ENCODE results near the gene SLC26A9. TPM values are rescaled to one million over a fixed set of nuclear protein-coding genes. Genes with fewer than 3 reads are reported as not detected.

Gene SLC26A9
- total and polyA plus RNA-seq, 7 experiments from 2014 or later = not detected

DNA sequence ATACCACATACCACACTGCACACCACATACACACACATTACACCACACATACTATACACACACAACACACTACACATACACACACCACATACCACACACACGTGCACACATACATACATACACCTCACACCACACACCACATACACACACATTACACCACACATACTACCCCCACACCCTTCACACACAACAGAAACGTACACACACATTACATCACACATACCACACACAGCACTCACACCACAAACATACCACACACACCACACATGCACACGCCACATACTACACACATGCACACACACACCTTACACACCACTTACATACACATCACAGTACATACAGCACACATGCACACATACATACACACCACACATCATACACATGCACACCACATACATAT lies 31.5 kb upstream of the SLC26A9 start:
- no peaks in the 10 kb centered on the region for H3K36me3 Mint-ChIP-seq
- intact Hi-C loops (cut with micrococcal nuclease) = no loop called here
- DNase-seq (no peak), ATAC-seq (no peak)
- Histone ChIP-seq H3K4me1 (ENCODE audit: control insufficient read depth in 2 of 2, insufficient read depth in 2 of 2, low read length in 2 of 2) (no peaks in the 10 kb centered on the region), H3K36me3 (ENCODE audit: control insufficient read depth in 2 of 3, insufficient read depth in 3 of 3, low read length in 3 of 3) (no peaks in the 10 kb centered on the region), H3K4me3 (ENCODE audit: low read length) (no peak overlapping the region), H3K27ac (ENCODE audit: low read depth, low read length) (no peak overlapping the region), H3K9me3 (ENCODE audit: control insufficient read depth in 2 of 3, low read length in 3 of 3) (no peaks in the 10 kb centered on the region), H3K27me3 (ENCODE audit: control insufficient read depth in 2 of 2, insufficient read depth in 2 of 2, low read length in 2 of 2) (no peaks in the 10 kb centered on the region)
- no peak overlapping the region for H3K4me3 Mint-ChIP-seq
- peak overlapping the region in 2 of 9 donors; percentile 2 to 47 for H3K27ac Mint-ChIP-seq
- peaks cover 0 to 21% (median 0%) of the 10 kb centered on the region in 11 donors for H3K9me3 Mint-ChIP-seq
- peaks cover 0 to 3% (median 0%) of the 10 kb centered on the region in 7 donors for H3K4me1 Mint-ChIP-seq
- POLR2A ChIA-PET = no interaction called here
- CTCF ChIA-PET = no interaction called here
- peaks cover 0 to 2% (median 0%) of the 10 kb centered on the region in 5 donors for H3K27me3 Mint-ChIP-seq

DNA sequence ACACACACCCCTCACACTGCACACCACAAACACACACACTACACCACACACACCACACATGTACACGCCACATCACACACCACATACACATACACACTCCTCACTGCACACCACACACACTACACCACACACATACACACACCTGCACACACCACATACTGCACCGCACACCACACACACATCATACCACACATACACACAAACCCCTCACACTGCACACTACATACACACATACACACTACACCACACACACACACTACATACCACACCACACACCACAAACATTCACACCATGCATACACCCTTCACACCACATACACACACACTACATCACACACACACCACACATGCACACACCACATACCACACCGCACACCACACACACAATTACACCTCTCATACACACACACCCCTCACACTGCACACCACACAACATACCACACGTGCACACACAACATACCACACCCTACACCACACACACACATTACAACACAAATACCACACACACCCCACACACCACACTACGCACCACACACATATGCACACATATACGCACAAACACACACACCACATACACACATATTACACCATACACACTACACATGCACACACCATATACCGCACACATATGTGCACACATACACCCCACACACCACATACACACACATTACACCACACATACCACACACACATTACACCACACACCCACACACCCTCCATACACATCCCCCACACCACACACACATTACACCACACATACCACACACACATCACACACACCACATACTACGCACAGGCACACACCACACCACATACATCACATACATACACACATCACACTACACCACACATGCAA lies 30.3 kb upstream of the SLC26A9 start:
- H3K27ac ChIP-seq (ENCODE audit: low read depth, low read length) = no peak overlapping the region
- ATAC-seq (no peak), DNase-seq (no peak)
- Mint-ChIP-seq H3K36me3 (no peaks in the 10 kb centered on the region), H3K4me3 (no peak overlapping the region), H3K4me1 (peaks cover 0 to 3% (median 0%) of the 10 kb centered on the region in 7 donors), H3K9me3 (peaks cover 0 to 21% (median 0%) of the 10 kb centered on the region in 11 donors), H3K27me3 (peaks cover 0 to 2% (median 0%) of the 10 kb centered on the region in 5 donors), H3K27ac (no peak overlapping the region)
- ChIA-PET POLR2A (no interaction called here), CTCF (no interaction called here)
- no peak overlapping the region for H3K4me3 ChIP-seq (ENCODE audit: low read length)
- intact Hi-C loops (cut with micrococcal nuclease) = no loop called here
- H3K4me1 ChIP-seq (ENCODE audit: control insufficient read depth in 2 of 2, insufficient read depth in 2 of 2, low read length in 2 of 2) = no peaks in the 10 kb centered on the region
- no peaks in the 10 kb centered on the region for H3K36me3 ChIP-seq (ENCODE audit: control insufficient read depth in 2 of 3, insufficient read depth in 3 of 3, low read length in 3 of 3)
- no peaks in the 10 kb centered on the region for H3K9me3 ChIP-seq (ENCODE audit: control insufficient read depth in 2 of 3, low read length in 3 of 3)
- H3K27me3 ChIP-seq (ENCODE audit: control insufficient read depth in 2 of 2, insufficient read depth in 2 of 2, low read length in 2 of 2) = no peaks in the 10 kb centered on the region

DNA sequence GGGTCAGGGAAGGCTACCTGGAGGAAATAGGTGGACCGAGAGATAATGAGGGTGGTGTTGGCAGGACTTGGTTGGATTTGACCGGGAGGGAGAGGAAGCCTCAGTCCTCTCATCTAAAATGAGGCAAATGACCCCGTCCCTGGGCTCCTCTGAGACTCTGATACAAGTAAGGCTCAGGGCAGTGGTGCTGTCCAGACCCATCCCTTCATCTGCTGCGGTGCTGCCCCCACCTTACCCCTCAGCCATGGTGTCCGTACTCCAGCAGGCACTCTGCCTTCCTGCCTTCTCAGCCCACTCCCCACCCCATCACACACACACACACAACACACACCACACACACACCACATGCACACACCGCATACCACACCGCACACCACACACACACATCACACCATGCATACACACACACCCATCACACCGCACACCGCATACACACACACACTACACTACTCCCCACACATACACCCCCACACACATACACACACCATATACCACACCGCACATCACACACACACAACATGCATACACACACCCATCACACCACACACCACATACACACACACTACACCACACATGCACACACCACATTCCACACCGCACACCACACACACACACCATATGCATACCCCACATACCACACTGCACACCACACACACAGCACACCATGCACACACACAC lies 29.4 kb upstream of the SLC26A9 start:
- H3K9me3 ChIP-seq (ENCODE audit: control insufficient read depth in 2 of 3, low read length in 3 of 3) = no peaks in the 10 kb centered on the region
- DNase-seq = no peak
- Mint-ChIP-seq H3K4me1 (peaks cover 0 to 3% (median 0%) of the 10 kb centered on the region in 7 donors), H3K27me3 (peaks cover 0 to 2% (median 0%) of the 10 kb centered on the region in 5 donors), H3K27ac (no peak overlapping the region), H3K4me3 (peak overlapping the region in 1 of 10 donors; percentile 61), H3K36me3 (no peaks in the 10 kb centered on the region), H3K9me3 (peaks cover 0 to 21% (median 0%) of the 10 kb centered on the region in 11 donors)
- ATAC-seq = peak; percentile 26
- H3K4me1 ChIP-seq (ENCODE audit: control insufficient read depth in 2 of 2, insufficient read depth in 2 of 2, low read length in 2 of 2) = no peaks in the 10 kb centered on the region
- H3K27me3 ChIP-seq (ENCODE audit: control insufficient read depth in 2 of 2, insufficient read depth in 2 of 2, low read length in 2 of 2) = no peaks in the 10 kb centered on the region
- H3K36me3 ChIP-seq (ENCODE audit: control insufficient read depth in 2 of 3, insufficient read depth in 3 of 3, low read length in 3 of 3) = no peaks in the 10 kb centered on the region
- H3K4me3 ChIP-seq (ENCODE audit: low read length) = no peak overlapping the region
- ChIA-PET CTCF (interaction anchor here (0.9 kb wide), 1 partner anchor 180 kb away, joined by 3 read pairs; no protein-coding TSS in a partner anchor), POLR2A (no interaction called here)
- intact Hi-C loops (cut with micrococcal nuclease) = no loop called here
- no peak overlapping the region for H3K27ac ChIP-seq (ENCODE audit: low read depth, low read length)

DNA sequence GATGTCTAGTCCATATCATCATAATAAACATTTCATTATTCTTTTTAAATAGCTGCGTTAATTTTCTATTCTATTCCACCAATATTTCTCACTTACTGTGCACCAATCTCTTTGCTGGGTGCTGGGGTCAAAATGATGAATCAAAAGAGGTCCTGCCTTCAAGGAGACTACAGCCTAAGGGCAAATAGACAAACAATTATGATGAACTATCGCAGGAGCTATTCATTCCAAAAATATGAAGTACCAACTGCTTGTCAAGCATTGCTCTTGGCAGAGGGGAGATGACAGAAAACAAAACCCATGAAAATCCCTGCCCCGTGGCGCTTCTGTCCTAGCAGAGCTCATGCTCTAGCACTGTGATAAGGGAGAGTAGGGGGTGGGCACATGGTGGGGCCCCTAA lies 28.8 kb upstream of the SLC26A9 start:
- no peak overlapping the region for H3K27ac ChIP-seq (ENCODE audit: low read depth, low read length)
- Mint-ChIP-seq H3K27ac (no peak overlapping the region), H3K36me3 (no peaks in the 10 kb centered on the region), H3K4me1 (peaks cover 0 to 3% (median 0%) of the 10 kb centered on the region in 7 donors), H3K27me3 (no peaks in the 10 kb centered on the region), H3K9me3 (peaks cover 0 to 21% (median 0%) of the 10 kb centered on the region in 11 donors), H3K4me3 (no peak overlapping the region)
- H3K36me3 ChIP-seq (ENCODE audit: control insufficient read depth in 2 of 3, insufficient read depth in 3 of 3, low read length in 3 of 3) = no peaks in the 10 kb centered on the region
- ATAC-seq (no peak), DNase-seq (no peak)
- no peaks in the 10 kb centered on the region for H3K9me3 ChIP-seq (ENCODE audit: control insufficient read depth in 2 of 3, low read length in 3 of 3)
- ChIA-PET CTCF (interaction anchor here (0.7 to 0.9 kb wide), 2 partner anchors 179 to 314 kb away, joined by 3 read pairs; no protein-coding TSS in a partner anchor), POLR2A (interaction anchor here (0.7 kb wide), 1 partner anchor 162 kb away, joined by 3 read pairs; no protein-coding TSS in a partner anchor)
- H3K4me1 ChIP-seq (ENCODE audit: control insufficient read depth in 2 of 2, insufficient read depth in 2 of 2, low read length in 2 of 2) = no peaks in the 10 kb centered on the region
- H3K4me3 ChIP-seq (ENCODE audit: low read length) = no peak overlapping the region
- H3K27me3 ChIP-seq (ENCODE audit: control insufficient read depth in 2 of 2, insufficient read depth in 2 of 2, low read length in 2 of 2) = no peaks in the 10 kb centered on the region
- intact Hi-C loops (cut with micrococcal nuclease) = no loop called here

DNA sequence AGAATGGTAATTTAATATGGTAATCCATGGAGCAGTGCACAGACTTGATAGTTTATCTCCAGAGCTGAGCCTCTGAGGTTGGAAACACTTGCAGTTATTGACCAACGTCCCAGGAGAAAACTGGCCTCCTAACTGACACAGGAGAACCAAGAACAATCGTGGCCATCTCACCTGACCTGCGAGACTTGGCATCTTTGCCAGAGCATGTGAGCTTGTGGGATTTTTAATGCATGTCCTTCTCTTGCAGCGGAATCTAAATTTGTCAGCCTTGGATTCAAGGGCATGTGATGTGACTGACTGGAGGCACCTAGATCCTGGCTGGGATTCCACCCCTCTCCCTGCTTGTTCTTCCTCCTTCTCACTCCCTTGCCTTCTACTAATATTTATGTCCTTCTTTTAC lies 27.8 kb upstream of the SLC26A9 start:
- DNase-seq (no peak), ATAC-seq (no peak)
- Histone ChIP-seq H3K27ac (ENCODE audit: low read depth, low read length) (no peak overlapping the region), H3K36me3 (ENCODE audit: control insufficient read depth in 2 of 3, insufficient read depth in 3 of 3, low read length in 3 of 3) (no peaks in the 10 kb centered on the region), H3K27me3 (ENCODE audit: control insufficient read depth in 2 of 2, insufficient read depth in 2 of 2, low read length in 2 of 2) (no peaks in the 10 kb centered on the region), H3K4me3 (ENCODE audit: low read length) (no peak overlapping the region), H3K9me3 (ENCODE audit: control insufficient read depth in 2 of 3, low read length in 3 of 3) (no peaks in the 10 kb centered on the region), H3K4me1 (ENCODE audit: control insufficient read depth in 2 of 2, insufficient read depth in 2 of 2, low read length in 2 of 2) (no peaks in the 10 kb centered on the region)
- Mint-ChIP-seq H3K27ac (peak overlapping the region in 1 of 9 donors; percentile 6), H3K9me3 (peaks cover 0 to 21% (median 0%) of the 10 kb centered on the region in 11 donors), H3K27me3 (no peaks in the 10 kb centered on the region), H3K4me3 (no peak overlapping the region), H3K4me1 (peaks cover 0 to 3% (median 0%) of the 10 kb centered on the region in 7 donors), H3K36me3 (no peaks in the 10 kb centered on the region)
- ChIA-PET POLR2A (no interaction called here), CTCF (interaction anchor here (0.7 kb wide), 1 partner anchor 13 kb away, joined by 3 read pairs; no protein-coding TSS in a partner anchor)
- intact Hi-C loops (cut with micrococcal nuclease) = no loop called here

DNA sequence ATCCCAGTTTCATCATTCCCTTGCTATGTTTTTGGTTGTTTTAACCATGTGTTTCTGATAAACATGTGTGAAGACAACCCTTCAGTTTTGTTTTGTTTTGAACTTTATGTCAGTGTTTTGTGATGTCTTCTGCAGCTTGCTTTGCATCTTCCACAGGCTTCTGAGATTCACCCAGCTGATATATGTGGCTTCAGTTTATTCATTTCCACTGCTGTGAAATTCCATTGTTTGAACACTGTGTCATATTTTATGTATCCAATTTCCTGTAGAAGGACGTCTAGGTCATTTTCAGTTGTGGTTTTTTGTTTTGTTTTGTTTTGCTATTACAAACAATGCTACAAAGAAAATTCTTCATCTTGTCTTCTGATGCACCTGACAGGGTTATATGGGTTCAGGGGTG lies 27.2 kb upstream of the SLC26A9 start:
- Histone ChIP-seq H3K27ac (ENCODE audit: low read depth, low read length) (no peak overlapping the region), H3K27me3 (ENCODE audit: control insufficient read depth in 2 of 2, insufficient read depth in 2 of 2, low read length in 2 of 2) (no peaks in the 10 kb centered on the region), H3K9me3 (ENCODE audit: control insufficient read depth in 2 of 3, low read length in 3 of 3) (no peaks in the 10 kb centered on the region), H3K4me1 (ENCODE audit: control insufficient read depth in 2 of 2, insufficient read depth in 2 of 2, low read length in 2 of 2) (no peaks in the 10 kb centered on the region), H3K36me3 (ENCODE audit: control insufficient read depth in 2 of 3, insufficient read depth in 3 of 3, low read length in 3 of 3) (no peaks in the 10 kb centered on the region), H3K4me3 (ENCODE audit: low read length) (no peak overlapping the region)
- DNase-seq (no peak), ATAC-seq (no peak)
- intact Hi-C loops (cut with micrococcal nuclease) = no loop called here
- Mint-ChIP-seq H3K4me3 (no peak overlapping the region), H3K4me1 (peaks cover 0 to 3% (median 0%) of the 10 kb centered on the region in 7 donors), H3K27ac (peak overlapping the region in 1 of 9 donors; percentile 10), H3K27me3 (no peaks in the 10 kb centered on the region), H3K9me3 (peaks cover 0 to 21% (median 0%) of the 10 kb centered on the region in 11 donors), H3K36me3 (no peaks in the 10 kb centered on the region)
- ChIA-PET POLR2A (no interaction called here), CTCF (interaction anchor here (0.6 to 0.7 kb wide), 2 partner anchors 13 to 16 kb away, joined by 3 read pairs; no protein-coding TSS in a partner anchor)

Measured in naive thymus-derived CD4-positive, alpha-beta T cell (primary cell).